ENCODE measurements around the gene PPIL3.
A peak's percentile ranks its signal among the peaks of the same experiment; 100 is the strongest.

PPIL3 gene

DNA sequence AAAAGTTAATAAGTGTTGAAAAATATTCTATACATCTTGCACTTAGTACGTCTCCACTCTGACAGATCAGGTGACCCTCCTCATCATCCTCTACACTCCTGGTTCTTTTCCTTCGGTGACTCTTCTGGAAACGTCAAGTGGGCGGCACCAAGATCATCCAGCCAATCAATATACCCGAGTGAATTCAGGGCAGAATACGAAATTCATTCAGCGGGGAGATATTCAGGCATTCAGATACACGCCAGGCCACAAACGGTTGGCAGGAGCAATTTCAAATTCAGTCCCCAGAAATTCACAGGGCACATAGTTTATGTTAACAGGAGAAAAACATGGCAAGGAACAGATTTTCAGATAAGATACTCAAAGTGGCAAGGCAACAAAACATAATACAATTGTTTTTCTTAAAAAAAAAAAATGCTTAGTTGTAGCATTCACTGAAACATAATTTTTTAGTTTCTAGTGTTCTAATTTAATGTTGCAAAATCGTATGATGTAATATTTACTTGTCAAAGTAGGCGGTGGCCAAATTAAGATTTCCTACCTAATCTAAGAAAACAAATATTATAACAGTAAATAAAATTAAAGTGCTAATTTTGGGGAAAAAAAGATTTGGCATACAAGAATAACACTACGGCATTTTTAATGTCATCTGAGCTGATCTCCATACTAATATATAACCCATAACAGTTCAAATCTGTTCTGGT is 28.6 kb downstream of the PPIL3 start:
- peak in 1 of 5 donors; percentile 23 for DNase-seq

DNA sequence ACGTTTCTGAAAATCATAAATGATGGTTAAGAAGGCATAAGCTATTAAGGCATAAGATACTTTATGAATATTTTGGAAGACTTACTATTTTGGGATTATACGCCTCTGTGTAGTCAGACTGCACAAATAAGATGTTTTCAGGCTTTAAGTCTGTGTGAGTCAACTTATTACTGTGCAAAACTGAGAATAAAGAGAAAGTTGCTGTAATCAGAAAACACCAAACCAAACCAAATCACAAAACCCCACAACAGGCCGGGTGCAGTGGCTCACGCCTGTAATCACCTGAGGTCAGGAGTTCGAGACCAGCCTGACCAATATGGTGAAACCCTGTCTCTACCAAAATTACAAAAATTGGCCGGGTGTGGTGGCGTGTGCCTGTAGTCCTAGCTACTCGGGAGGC is 32.1 kb downstream of the PPIL3 start:
- DNase-seq = no peak

GRCh38 chr2:200852605-200853004 is 36.3 kb downstream of the PPIL3 start:
- DNase-seq = no peak

DNA sequence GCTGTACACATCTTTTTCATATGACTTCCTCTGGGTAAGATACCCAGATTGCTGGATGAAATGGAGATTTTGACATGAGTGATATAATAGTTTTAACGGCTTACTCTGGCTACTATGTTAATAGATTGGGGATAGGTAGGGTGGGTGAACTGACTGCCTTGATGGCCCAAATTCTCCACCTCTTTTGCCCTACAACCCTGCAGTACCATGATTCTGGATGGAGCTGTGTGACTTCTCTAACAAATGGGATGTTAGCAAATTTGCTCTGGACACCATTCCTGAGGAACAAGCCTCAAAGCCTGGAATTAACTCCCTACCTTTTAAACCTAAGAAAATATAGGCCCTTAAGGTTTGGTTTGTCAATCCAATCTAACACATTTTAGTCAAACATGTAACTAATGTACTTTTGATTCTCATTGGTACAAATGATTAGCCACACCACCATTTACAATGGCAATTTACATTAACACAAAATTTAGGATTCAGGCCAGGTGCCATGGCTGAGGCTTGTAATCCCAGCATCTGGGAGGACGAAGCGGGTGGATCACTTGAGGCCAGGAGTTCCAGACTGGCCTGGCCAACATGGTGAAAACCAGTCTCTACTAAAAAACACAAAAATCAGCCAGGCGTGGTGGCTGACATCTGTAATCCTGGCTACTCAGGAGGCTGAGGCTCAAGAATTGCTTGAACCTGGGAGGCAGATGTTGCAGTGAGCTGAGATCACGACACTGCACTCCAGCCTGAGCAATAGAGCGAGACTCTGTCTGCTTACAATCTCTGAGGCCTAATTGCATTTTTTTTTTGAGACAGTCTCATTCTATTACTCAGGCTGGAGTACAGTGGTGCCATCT is 37.3 kb downstream of the PPIL3 start:
- DNase-seq = no peak

DNA sequence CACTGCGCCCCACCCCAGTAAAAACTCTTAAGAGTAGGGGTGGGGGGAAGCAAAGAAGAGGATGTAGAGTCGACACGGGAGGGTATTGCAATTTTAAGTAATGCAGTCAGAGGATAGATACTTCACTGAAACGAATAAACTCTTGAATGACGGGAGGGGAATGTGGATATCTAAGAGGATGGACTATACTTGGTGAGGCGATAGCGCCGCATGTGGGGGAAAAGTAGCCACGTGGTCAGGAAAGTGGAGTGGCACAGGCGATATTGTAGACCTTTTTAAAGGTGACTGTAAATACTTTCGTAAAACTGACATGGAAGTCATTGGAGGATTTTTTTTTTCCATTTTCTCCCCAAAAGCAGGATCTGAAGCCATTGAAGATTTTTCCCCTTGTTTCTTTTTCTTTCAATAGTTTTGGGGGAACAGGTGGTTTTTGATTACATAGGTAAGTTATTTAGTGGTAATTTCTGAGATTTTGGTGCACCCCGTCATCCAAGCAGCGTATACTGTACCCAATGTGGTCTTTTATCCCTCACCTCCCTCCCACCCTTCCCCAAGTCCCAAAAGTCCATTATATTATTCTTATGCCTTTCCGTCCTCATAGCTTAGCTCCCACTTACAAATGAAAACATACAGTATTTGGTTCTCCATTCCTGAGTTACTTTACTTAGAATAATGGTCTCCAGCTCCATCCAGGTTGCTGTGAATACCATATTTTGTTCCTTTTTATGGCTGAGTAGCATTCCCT is 38.2 kb downstream of the PPIL3 start:
- DNase-seq = no peak

- DNase-seq = no peak
Observed at GRCh38 chr2:200847939-200848338, 40.9 kb downstream of the PPIL3 start.

DNA sequence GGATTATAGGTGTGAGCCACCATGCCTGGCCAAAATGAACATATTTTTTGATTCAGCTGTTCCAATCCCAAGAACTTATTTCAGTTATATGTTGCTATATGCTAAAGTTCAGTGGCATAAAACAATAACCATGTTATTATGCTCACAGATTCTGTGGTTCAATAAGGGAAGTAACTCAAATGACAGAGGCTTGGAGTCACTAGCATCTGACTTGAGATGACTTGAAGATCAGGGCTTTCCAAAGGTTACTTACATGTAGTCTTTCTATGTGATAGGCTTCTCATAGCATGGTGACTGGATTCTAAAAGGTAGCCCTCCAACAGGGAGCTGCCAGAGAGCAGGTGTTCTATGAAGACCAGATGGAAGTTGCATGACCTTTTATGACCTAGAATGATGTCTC is 41.6 kb downstream of the PPIL3 start:
- DNase-seq = no peak

DNA sequence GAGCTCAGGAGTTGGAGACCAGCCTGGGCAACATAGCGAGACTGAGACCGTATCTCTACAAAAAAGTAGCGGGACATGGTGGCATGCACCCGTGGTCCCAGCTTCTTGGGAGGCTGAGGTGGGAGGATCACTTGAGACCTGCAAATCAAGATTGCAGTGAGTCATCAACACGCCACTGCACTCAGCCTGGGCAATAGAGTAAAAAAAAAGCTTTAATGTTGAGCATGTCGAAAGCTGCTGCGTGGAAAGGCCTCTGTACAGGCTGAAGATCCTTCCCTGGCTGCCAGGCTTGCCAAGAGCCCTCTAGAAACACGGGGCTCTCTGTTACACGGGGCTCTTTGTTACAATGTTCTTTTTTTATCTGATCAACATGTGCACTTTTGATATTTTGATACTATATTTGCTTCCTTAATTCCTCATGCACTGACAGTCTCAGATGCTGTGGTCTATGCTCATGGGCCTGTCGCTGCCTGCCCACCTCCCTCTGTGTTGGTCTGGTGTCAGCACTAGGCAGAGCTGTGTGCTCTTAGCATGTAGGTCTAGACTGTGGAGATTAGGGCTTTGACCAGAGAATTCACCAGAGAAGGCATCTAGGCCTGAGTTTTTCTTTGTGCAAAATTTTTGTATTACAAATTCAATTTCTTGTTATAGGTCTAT is 43.1 kb downstream of the PPIL3 start:
- DNase-seq = no peak

- DNase-seq = no peak
Observed at GRCh38 chr2:200845194-200845593, 43.7 kb downstream of the PPIL3 start.

DNA sequence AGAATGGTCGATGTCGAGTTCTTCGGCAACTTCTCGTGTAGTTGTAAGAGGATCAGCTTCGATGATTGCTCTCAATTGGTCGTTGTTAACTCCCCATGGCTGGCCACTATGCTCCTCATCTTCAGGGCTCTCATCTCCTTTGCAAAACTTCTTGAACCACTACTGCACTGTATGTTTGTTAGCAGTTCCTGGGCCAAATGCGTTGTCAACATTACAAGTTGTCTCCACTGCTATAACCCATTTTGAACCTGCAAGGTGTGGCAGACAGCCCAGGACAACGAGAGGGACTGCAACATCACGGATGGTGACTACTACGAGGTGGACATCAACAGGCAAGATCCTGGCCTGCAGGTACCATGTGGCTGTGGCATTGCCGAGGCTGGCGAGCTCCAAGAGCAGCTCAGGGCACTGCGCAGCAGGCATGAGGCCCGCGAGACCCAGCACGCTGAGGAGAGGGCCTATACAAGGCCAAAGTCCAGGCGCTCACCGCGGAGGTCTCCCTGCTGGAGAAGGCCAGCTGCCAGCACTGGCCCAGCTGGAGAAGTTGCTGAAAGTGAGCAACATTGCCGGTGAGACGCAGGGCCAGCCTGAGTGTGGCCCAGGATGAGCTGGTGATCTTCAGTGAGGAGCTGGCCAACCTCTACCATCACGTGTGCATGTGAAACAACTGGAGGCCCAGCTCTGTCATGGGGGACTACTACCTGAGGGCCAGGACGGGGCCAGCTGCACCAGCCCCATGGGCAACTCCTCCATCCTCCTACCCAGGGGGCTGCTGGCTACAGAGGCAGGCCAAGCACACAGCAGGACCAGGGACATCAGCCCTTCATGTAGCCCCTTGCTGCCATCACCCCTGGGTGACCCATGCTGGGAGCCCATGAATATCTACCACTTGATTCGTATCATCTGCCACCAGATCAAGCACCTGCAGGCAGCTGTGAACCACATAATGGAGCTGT is 44.6 kb downstream of the PPIL3 start:
- DNase-seq = no peak

DNA sequence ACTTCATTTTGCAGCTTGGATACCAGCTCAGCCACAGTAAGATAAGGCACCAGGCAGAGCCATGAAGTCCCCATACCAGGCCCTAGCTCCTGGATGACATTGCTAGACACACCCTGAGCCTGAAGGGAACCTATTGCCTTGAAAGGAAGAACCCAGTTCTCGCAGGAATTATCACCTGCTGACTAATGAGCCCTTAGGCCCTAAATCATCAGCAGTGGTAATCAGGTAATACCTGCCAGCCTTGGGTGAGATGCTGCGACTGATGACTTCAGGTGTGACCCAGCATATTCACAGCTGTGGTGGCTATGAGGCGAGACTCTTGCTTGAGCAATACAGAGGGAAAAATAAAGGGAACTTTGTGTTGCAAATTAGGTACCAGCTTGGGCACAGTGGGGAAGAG is 49.4 kb downstream of the PPIL3 start:
- no peak for DNase-seq

GRCh38 chr2:200834701-200835100 is 54.2 kb downstream of the PPIL3 start:
- no peak for DNase-seq

DNA sequence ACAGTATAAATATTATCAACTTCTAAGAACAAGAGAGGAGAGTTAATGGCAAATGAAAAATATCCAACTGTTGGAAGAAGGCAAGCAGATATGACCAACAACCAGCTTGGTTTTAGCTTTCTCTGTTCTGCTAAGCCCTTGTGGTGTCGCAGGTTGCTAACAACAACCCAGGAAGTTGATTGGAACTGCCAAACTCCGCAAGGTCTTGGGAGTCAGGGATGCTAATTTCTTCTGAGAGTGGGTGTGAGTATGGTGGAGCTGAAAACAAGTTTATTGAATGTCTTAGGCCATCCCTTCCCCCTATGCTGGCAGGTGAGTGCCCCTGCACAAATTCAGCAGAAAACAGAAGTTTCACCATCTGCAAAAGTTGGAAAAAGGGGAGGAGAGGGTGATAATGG is 59.6 kb downstream of the PPIL3 start:
- DNase-seq = no peak

DNA sequence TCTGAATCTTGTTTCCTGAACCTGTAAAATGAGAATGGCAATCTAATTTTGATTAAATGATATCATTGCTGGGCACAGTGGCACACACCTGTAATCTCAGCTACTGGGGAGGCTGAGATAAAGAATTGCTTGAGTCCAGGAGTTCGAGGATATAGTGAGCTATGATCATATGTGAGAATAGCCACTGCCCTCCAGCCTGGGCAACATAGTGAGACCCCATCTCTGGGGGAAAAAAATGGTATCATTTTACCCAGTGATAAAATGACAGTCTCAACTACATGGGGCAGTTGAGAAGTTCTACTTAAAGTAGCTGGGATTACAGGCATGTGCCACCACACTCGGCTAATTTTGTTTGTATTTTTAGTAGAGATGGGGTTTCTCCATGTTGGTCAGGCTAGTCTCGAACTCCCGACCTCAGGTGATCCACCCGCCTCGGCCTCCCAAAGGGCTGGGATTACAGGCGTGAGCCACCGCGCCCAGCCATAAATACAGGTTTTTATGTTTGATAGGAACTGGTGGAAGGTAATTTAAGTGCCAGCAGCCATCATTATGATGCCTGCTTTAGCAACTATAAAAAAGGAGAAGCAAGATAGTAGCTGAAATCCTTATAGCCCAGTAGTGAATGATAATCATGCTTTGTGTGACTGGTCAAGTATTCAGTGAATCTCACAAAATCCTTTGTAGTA is 60.2 kb downstream of the PPIL3 start:
- DNase-seq = no peak

- DNase-seq = no peak
Observed at GRCh38 chr2:200828104-200828503, 60.8 kb downstream of the PPIL3 start.

- DNase-seq = no peak
Observed at GRCh38 chr2:200821686-200822245, 67.1 kb downstream of the PPIL3 start.

All from T-helper 1 cell (primary cell).